ENCODE measurements around the gene IQGAP3.

Gene IQGAP3

DNA sequence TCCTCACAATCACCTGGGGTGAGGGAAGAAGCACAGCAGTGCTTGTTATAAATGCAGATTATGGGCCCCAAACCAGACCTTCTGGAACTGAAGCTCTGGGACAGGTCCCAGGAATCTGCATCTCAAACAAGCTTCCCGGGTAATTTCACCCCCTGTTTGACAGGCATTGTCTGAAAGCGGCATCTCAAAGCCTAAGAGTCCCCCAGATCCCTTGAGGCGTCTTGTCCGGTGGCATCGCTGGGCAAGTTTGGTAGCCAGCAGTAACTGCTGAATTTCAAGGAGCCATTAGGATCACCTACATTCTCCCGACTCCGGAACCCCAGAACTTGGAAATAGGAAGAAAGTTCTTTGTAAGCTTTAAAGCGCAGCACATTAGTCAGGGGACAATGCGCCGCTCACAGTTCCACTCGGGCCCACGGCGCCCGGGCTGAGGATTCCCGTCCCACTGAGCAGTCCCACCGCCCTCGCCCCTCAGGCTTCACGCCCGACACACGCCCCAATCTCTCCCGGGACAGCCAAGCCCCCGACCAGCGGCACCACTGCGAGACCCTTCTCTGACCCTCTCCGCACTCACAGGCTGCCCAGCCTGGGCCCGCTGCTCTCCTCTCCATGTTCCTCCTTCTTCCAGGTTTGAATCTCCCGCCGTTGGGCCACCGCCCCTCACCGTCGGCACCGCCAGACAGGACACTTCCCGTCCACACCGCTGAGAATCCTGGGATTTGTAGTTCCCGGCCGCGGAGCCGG is at the start of gene IQGAP3:
IQGAP3 (minus strand) TSS at position 647 of the 744 bp plus-strand sequence; CDS start at position 611, 36 bp downstream.
- H3K36me3 ChIP-seq (replicated peaks; ENCODE audit: insufficient read depth, low read length), result no peaks in the 10 kb centered on the region
- no peaks in the 10 kb centered on the region for H3K9me2 ChIP-seq (replicated peaks; ENCODE audit: insufficient read depth, low read length)
- peak within 1 kb of the TSS; percentile 84 for H2AFZ ChIP-seq (ENCODE audit: low read length)
- no peaks in the 10 kb centered on the region for H4K20me1 ChIP-seq (ENCODE audit: insufficient read depth, low read length)
- no peaks in the 10 kb centered on the region for H3K9me3 ChIP-seq (replicated peaks; ENCODE audit: insufficient read depth, low read length)
- peaks cover 8% of the 10 kb centered on the region for H3K4me1 ChIP-seq (ENCODE audit: low read length)
- TF ChIP-seq EZH2phosphoT487 (IDR thresholded peaks at IDR 0.05; ENCODE audit: low read length), result no peak
- no peak for TF ChIP-seq EZH2 (optimal IDR thresholded peaks at IDR 0.05; ENCODE audit: low read depth, low read length)
- TF ChIP-seq, protein P1, sequence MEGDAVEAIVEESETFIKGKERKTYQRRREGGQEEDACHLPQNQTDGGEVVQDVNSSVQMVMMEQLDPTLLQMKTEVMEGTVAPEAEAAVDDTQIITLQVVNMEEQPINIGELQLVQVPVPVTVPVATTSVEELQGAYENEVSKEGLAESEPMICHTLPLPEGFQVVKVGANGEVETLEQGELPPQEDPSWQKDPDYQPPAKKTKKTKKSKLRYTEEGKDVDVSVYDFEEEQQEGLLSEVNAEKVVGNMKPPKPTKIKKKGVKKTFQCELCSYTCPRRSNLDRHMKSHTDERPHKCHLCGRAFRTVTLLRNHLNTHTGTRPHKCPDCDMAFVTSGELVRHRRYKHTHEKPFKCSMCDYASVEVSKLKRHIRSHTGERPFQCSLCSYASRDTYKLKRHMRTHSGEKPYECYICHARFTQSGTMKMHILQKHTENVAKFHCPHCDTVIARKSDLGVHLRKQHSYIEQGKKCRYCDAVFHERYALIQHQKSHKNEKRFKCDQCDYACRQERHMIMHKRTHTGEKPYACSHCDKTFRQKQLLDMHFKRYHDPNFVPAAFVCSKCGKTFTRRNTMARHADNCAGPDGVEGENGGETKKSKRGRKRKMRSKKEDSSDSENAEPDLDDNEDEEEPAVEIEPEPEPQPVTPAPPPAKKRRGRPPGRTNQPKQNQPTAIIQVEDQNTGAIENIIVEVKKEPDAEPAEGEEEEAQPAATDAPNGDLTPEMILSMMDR (IDR thresholded peaks at IDR 0.05; ENCODE audit: low read length), result no peak
- peak within 1 kb of the TSS; percentile 83 for H3K4me3 ChIP-seq (ENCODE audit: low read length)
- H3K9ac ChIP-seq (ENCODE audit: low read length), result peak within 1 kb of the TSS; percentile 44; the same call in 1 of the 2 replicates
- no peaks in the 10 kb centered on the region for H3K27me3 ChIP-seq (replicated peaks; ENCODE audit: insufficient read depth, low read length)
- peak; percentile 94 for DNase-seq
- H3F3A ChIP-seq (ENCODE audit: insufficient read depth, low read length), result no peaks in the 10 kb centered on the region
- H3K4me2 ChIP-seq (ENCODE audit: low read depth, low read length), result peak within 1 kb of the TSS; percentile 84
- H3K27ac ChIP-seq (ENCODE audit: low read length), result no peak within 1 kb of the TSS
- H3K79me2 ChIP-seq (ENCODE audit: low read length), result peaks cover 20% of the 10 kb centered on the region; the same call in 1 of the 2 replicates

DNA sequence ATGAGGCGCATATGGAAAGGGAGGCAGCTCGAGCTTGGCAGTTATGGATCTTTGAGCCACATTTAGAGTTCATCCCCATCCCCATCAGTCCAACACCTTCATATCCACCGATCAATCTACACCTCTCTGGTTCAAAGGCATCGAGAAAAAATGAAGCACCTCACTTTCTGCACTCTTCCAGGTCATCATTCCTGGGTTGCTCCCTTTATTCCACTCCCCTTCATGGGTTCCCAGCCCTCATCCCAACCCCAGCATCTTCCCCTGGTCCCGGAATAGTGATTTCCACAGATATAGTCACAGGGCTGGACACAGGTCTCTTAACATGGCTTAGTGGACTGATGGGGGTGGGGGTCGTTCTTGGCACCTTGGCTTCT is 47.2 kb upstream of the IQGAP3 start:
- Histone ChIP-seq H2AFZ (ENCODE audit: low read length) (no peak overlapping the region), H3K27ac (ENCODE audit: low read length) (no peak overlapping the region), H3F3A (ENCODE audit: insufficient read depth, low read length) (no peaks in the 10 kb centered on the region), H3K4me3 (ENCODE audit: low read length) (no peak overlapping the region), H3K4me2 (ENCODE audit: low read depth, low read length) (no peak overlapping the region), H3K27me3 (replicated peaks; ENCODE audit: insufficient read depth, low read length) (peaks cover 93% of the 10 kb centered on the region), H3K4me1 (ENCODE audit: low read length) (no peaks in the 10 kb centered on the region), H3K9me3 (replicated peaks; ENCODE audit: insufficient read depth, low read length) (no peaks in the 10 kb centered on the region), H3K36me3 (replicated peaks; ENCODE audit: insufficient read depth, low read length) (no peaks in the 10 kb centered on the region), H3K9me2 (replicated peaks; ENCODE audit: insufficient read depth, low read length) (no peaks in the 10 kb centered on the region), H3K79me2 (ENCODE audit: low read length) (no peaks in the 10 kb centered on the region), H3K9ac (ENCODE audit: low read length) (no peak overlapping the region), H4K20me1 (ENCODE audit: insufficient read depth, low read length) (0 out of 2 replicates have a peak, but pooled peaks cover 2% of the 10 kb centered on the region)
- TF ChIP-seq EZH2 (optimal IDR thresholded peaks at IDR 0.05; ENCODE audit: low read depth, low read length), result no peak
- no peak for TF ChIP-seq EZH2phosphoT487 (IDR thresholded peaks at IDR 0.05; ENCODE audit: low read length)
- TF ChIP-seq, protein P1 (IDR thresholded peaks at IDR 0.05; ENCODE audit: low read length), result no peak
- no peak for DNase-seq

DNA sequence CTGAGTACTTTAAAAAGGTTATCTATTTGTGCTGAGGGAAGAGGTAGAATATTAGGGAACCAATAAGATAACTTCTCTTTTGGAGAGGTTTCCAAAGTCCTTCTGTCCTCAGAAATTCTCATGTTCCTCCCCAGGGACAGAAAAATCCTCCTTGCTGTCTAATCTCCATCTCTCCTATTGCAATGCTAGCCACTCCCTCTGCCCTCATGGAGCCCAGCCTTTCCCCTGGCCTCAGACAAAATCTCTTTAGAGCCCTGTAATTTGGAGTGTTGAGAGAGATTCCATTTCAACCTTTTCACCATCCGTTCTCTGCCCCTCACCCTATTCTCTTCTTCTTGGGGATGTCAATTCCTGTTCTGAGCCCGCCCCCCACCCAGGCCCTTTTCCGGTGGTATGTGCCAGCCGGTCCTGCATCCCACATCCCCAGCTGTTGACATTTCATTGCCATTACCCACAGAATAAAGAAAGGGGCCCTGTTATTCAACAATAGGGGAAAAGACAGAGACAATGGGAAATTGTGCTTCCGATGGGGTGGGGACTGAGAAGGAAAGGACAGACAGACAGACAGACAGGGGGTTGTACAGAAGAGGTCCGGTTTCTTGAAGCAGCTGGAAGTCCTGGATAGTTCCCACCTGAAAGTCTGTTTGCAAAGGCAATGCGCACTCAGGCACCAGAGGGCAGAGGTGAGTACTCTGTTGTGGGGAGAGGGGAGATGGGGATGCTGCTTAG is 46.7 kb upstream of the IQGAP3 start, which contains the start of gene HAPLN2:
HAPLN2 (plus strand) TSS at position 563 of the 729 bp plus-strand sequence. CDS start 4,076 bp downstream, outside the sequence.
- H2AFZ ChIP-seq (ENCODE audit: low read length), result no peak within 1 kb of the TSS
- H3K79me2 ChIP-seq (ENCODE audit: low read length), result no peaks in the 10 kb centered on the region
- H3K4me1 ChIP-seq (ENCODE audit: low read length), result no peaks in the 10 kb centered on the region
- no peaks in the 10 kb centered on the region for H3K9me2 ChIP-seq (replicated peaks; ENCODE audit: insufficient read depth, low read length)
- no peaks in the 10 kb centered on the region for H3F3A ChIP-seq (ENCODE audit: insufficient read depth, low read length)
- DNase-seq, result no peak
- H3K27ac ChIP-seq (ENCODE audit: low read length), result no peak within 1 kb of the TSS
- H3K4me2 ChIP-seq (ENCODE audit: low read depth, low read length), result no peak within 1 kb of the TSS
- no peak within 1 kb of the TSS for H3K9ac ChIP-seq (ENCODE audit: low read length)
- no peaks in the 10 kb centered on the region for H3K9me3 ChIP-seq (replicated peaks; ENCODE audit: insufficient read depth, low read length)
- TF ChIP-seq, protein P1 (IDR thresholded peaks at IDR 0.05; ENCODE audit: low read length), result peak; percentile 77
- no peak for TF ChIP-seq EZH2 (optimal IDR thresholded peaks at IDR 0.05; ENCODE audit: low read depth, low read length)
- no peaks in the 10 kb centered on the region for H3K36me3 ChIP-seq (replicated peaks; ENCODE audit: insufficient read depth, low read length)
- H4K20me1 ChIP-seq (ENCODE audit: insufficient read depth, low read length), result 0 out of 2 replicates have a peak, but pooled peaks cover 2% of the 10 kb centered on the region
- H3K27me3 ChIP-seq (replicated peaks; ENCODE audit: insufficient read depth, low read length), result peaks cover 90% of the 10 kb centered on the region
- H3K4me3 ChIP-seq (ENCODE audit: low read length), result no peak within 1 kb of the TSS
